GM19043 (cell line): ENCODE results near the gene ZNF621.
A peak's percentile ranks its signal among the peaks of the same experiment; 100 is the strongest.

Experiments used
- ATAC-seq: cut with Tn5 transposase; IDR thresholded peaks from one replicate; pipeline ENCODE4 v1.9.1; 2021; ENCODE audit warnings: low read depth; ENCODE audit not compliant: unreplicated experiment

The ZNF621 gene

GRCh38 chr3:40524568-40525285, at the start of gene ZNF621:
TSS of gene ZNF621 (plus strand) at chr3:40524960. CDS start at chr3:40525841, 881 bp downstream.
- peak; percentile 99 for ATAC-seq

- peak; percentile 82 for ATAC-seq
Observed at GRCh38 chr3:40476478-40477470, 48.0 kb upstream of the ZNF621 start, which contains the start of gene ZNF619. TSS of gene ZNF619 (plus strand) at chr3:40477122. CDS start at chr3:40477980, 858 bp downstream.

- ATAC-seq: no peak
Observed at GRCh38 chr3:40477666-40478065, 47.1 kb upstream of the ZNF621 start.

- no peak for ATAC-seq
Observed at GRCh38 chr3:40487172-40487571, 37.6 kb upstream of the ZNF621 start.

GRCh38 chr3:40490916-40491315, 33.8 kb upstream of the ZNF621 start:
- ATAC-seq: no peak

- ATAC-seq: no peak
Observed at GRCh38 chr3:40494698-40495097, 30.1 kb upstream of the ZNF621 start.

- no peak for ATAC-seq
Observed at GRCh38 chr3:40497288-40497687, 27.5 kb upstream of the ZNF621 start.

GRCh38 chr3:40499952-40500351, 24.8 kb upstream of the ZNF621 start:
- no peak for ATAC-seq

- no peak for ATAC-seq
Observed at GRCh38 chr3:40502034-40502433, 22.7 kb upstream of the ZNF621 start.

GRCh38 chr3:40504636-40505430, 19.9 kb upstream of the ZNF621 start:
- ATAC-seq: no peak

- ATAC-seq: peak; percentile 86
Observed at GRCh38 chr3:40505599-40506462, 18.9 kb upstream of the ZNF621 start, which contains the start of gene ZNF620. TSS of gene ZNF620 (plus strand) at chr3:40506039. CDS start at chr3:40506353, 314 bp downstream.

GRCh38 chr3:40511031-40511718, 13.6 kb upstream of the ZNF621 start:
- ATAC-seq: no peak

GRCh38 chr3:40516201-40516600, 8.6 kb upstream of the ZNF621 start:
- no peak for ATAC-seq

- ATAC-seq: no peak
Observed at GRCh38 chr3:40518067-40518466, 6.7 kb upstream of the ZNF621 start.

- ATAC-seq: no peak
Observed at GRCh38 chr3:40518848-40519247, 5.9 kb upstream of the ZNF621 start.

- no peak for ATAC-seq
Observed at GRCh38 chr3:40521254-40521653, 3.5 kb upstream of the ZNF621 start.

- no peak for ATAC-seq
Observed at GRCh38 chr3:40523781-40524180, 979 bp upstream of the ZNF621 start.

GRCh38 chr3:40524222-40524567, 565 bp upstream of the ZNF621 start:
- no peak for ATAC-seq

GRCh38 chr3:40528426-40528825, 3.7 kb downstream of the ZNF621 start:
- no peak for ATAC-seq
